Activated naive CD8-positive, alpha-beta T cell treated with anti-CD3 and anti-CD28 coated beads, Interleukin-2, amount 50 U/mL, for 16 hours (primary cell): ENCODE measurements around the gene HEPACAM2.

ENCODE experiments used
- DNase-seq: peaks from one replicate; pipeline ENCODE4 v3.0.0-alpha.2; 2020; ENCODE audit warnings: low read depth, low spot score

HEPACAM2 gene

GRCh38 chr7:93202594-93203250 is 23.5 kb downstream of the HEPACAM2 start:
- no peak for DNase-seq

GRCh38 chr7:93198472-93198871 is 27.8 kb downstream of the HEPACAM2 start:
- no peak for DNase-seq

GRCh38 chr7:93196336-93196735 is 29.9 kb downstream of the HEPACAM2 start:
- DNase-seq, result no peak

GRCh38 chr7:93194386-93194785 is 31.9 kb downstream of the HEPACAM2 start:
- DNase-seq, result no peak

- DNase-seq, result no peak
These were observed 37.2 kb downstream of the HEPACAM2 start for GRCh38 chr7:93188870-93189634.

GRCh38 chr7:93185303-93186027 is 40.8 kb downstream of the HEPACAM2 start:
- DNase-seq, result no peak

GRCh38 chr7:93179173-93179572 is 47.1 kb downstream of the HEPACAM2 start:
- no peak for DNase-seq

GRCh38 chr7:93178213-93178612 is 48.1 kb downstream of the HEPACAM2 start:
- no peak for DNase-seq

GRCh38 chr7:93176992-93177580 is 49.2 kb downstream of the HEPACAM2 start:
- no peak for DNase-seq

GRCh38 chr7:93175219-93175618 is 51.0 kb downstream of the HEPACAM2 start:
- DNase-seq, result no peak

GRCh38 chr7:93172683-93173082 is 53.6 kb downstream of the HEPACAM2 start:
- DNase-seq, result no peak

- no peak for DNase-seq
These were observed 54.6 kb downstream of the HEPACAM2 start for GRCh38 chr7:93171606-93172226.

- DNase-seq, result no peak
These were observed 60.8 kb downstream of the HEPACAM2 start for GRCh38 chr7:93165447-93165846.

GRCh38 chr7:93164766-93165165 is 61.5 kb downstream of the HEPACAM2 start:
- DNase-seq, result no peak

- no peak for DNase-seq
These were observed 65.0 kb downstream of the HEPACAM2 start for GRCh38 chr7:93161181-93161762.

GRCh38 chr7:93160410-93160809 is 65.9 kb downstream of the HEPACAM2 start:
- DNase-seq, result no peak

- no peak for DNase-seq
These were observed 66.8 kb downstream of the HEPACAM2 start for GRCh38 chr7:93159490-93159889.

GRCh38 chr7:93156884-93157283 is 69.4 kb downstream of the HEPACAM2 start:
- DNase-seq, result no peak

GRCh38 chr7:93150200-93150835 is 76.0 kb downstream of the HEPACAM2 start:
- DNase-seq, result no peak

GRCh38 chr7:93148727-93149126 is 77.5 kb downstream of the HEPACAM2 start:
- no peak for DNase-seq

- no peak for DNase-seq
These were observed 78.1 kb downstream of the HEPACAM2 start, which contains the start of gene SAMD9L for GRCh38 chr7:93148144-93148543. TSS of gene SAMD9L (minus strand) at chr7:93148385. CDS start at chr7:93135971, 12,414 bp downstream.
